HEK293 (cell line): ENCODE results near the gene ZDHHC14.

ENCODE experiments used
- CTCF ChIA-PET: fragments of 350-600 bp; formaldehyde crosslinking; extraction: SDS; loops from one replicate; lab custom pipeline; 2021; ENCODE audit warnings: antibody characterized with exemption; lab: Yijun Ruan, JAX
- POLR2A ChIA-PET: fragments of 300-600 bp; formaldehyde crosslinking; extraction: SDS; loops from one replicate; lab custom pipeline; 2020; ENCODE audit warnings: antibody characterized with exemption, inconsistent platforms; lab: Yijun Ruan, JAX
- H3K27ac ChIP-seq: fragments of 200-500 bp; sonication (Bioruptor generic); 2 replicates; pipeline ENCODE4 v1.5.1; 2014; ENCODE audit warnings: low read depth, low read length, control low read depth, inconsistent platforms; ENCODE audit errors: extremely low read depth
- H3K36me3 ChIP-seq, 2 experiments: fragments of 200-500 bp in 1 of 2; sonication (Bioruptor generic) in 1 of 2; 1 replicate in 1 of 2; 2 replicates in 1 of 2; pipeline ENCODE4 v1.5.1; 2014 to 2017; ENCODE audit warnings: inconsistent platforms in 2 of 2, low read length in 2 of 2; ENCODE audit not compliant: control insufficient read depth in 2 of 2, insufficient read depth in 1 of 2
- H3K4me1 ChIP-seq: fragments of 200-500 bp; sonication (Bioruptor generic); 2 replicates; pipeline ENCODE4 v1.5.1; 2014; ENCODE audit warnings: mild to moderate bottlenecking, low read length, inconsistent platforms; ENCODE audit not compliant: control insufficient read depth, insufficient read depth
- H3K4me3 ChIP-seq: 2 replicates; pipeline ENCODE4 v1.5.1; 2011; ENCODE audit warnings: low read depth, mild to moderate bottlenecking, control low read depth, low read length, moderate library complexity
- H3K9me3 ChIP-seq: fragments of 200-500 bp; sonication (Bioruptor generic); 2 replicates; pipeline ENCODE4 v1.5.1; 2014; ENCODE audit warnings: low read depth, low read length, inconsistent platforms; ENCODE audit not compliant: control insufficient read depth, insufficient read depth
- CTCF ChIP-seq: fragments of 450-650 bp; formaldehyde crosslinking; IDR thresholded peaks from 2 replicates; pipeline ENCODE4 v1.5.1; 2016; ENCODE audit warnings: missing biosample characterization, missing genetic modification characterization
- OVOL3 ChIP-seq: fragments of 450-650 bp; formaldehyde crosslinking; IDR thresholded peaks from 2 replicates; pipeline ENCODE4 v1.5.1; 2016; ENCODE audit warnings: missing biosample characterization, missing genetic modification characterization
- PRDM1 ChIP-seq: fragments of 450-650 bp; formaldehyde crosslinking; IDR thresholded peaks from 2 replicates; pipeline ENCODE4; 2016; ENCODE audit warnings: missing biosample characterization, missing genetic modification characterization
- PRDM2 ChIP-seq: fragments of 450-650 bp; formaldehyde crosslinking; IDR thresholded peaks from 2 replicates; pipeline ENCODE4 v1.5.1; 2016; ENCODE audit warnings: missing biosample characterization, missing genetic modification characterization, borderline replicate concordance
- SALL2 ChIP-seq: fragments of 450-650 bp; formaldehyde crosslinking; IDR thresholded peaks from 2 replicates; pipeline ENCODE4 v1.5.0; 2017; ENCODE audit warnings: missing biosample characterization, mild to moderate bottlenecking, missing genetic modification characterization, borderline replicate concordance
- ZBTB17 ChIP-seq: fragments of 450-650 bp; formaldehyde crosslinking; IDR thresholded peaks from 2 replicates; pipeline ENCODE4 v1.5.1; 2016; ENCODE audit warnings: missing biosample characterization, missing genetic modification characterization
- ZFP69B ChIP-seq: fragments of 450-650 bp; formaldehyde crosslinking; IDR thresholded peaks from 2 replicates; pipeline ENCODE4 v1.5.1; 2016; ENCODE audit warnings: missing biosample characterization, missing genetic modification characterization
- ZNF2 ChIP-seq: fragments of 450-650 bp; formaldehyde crosslinking; IDR thresholded peaks from 2 replicates; pipeline ENCODE4 v1.5.1; 2016; ENCODE audit warnings: missing biosample characterization, missing genetic modification characterization
- ZNF362 ChIP-seq: fragments of 450-650 bp; formaldehyde crosslinking; IDR thresholded peaks from 2 replicates; pipeline ENCODE4 v1.5.1; 2016; ENCODE audit warnings: missing biosample characterization, missing genetic modification characterization
- ZNF366 ChIP-seq: fragments of 450-650 bp; formaldehyde crosslinking; conservative IDR thresholded peaks from 2 replicates; pipeline ENCODE4 v1.5.1; 2016; ENCODE audit warnings: missing biosample characterization, missing genetic modification characterization
- ZNF514 ChIP-seq: fragments of 450-650 bp; formaldehyde crosslinking; IDR thresholded peaks from 2 replicates; pipeline ENCODE4 v1.5.1; 2016; ENCODE audit warnings: missing biosample characterization, missing genetic modification characterization
- ZNF639 ChIP-seq: fragments of 450-650 bp; formaldehyde crosslinking; IDR thresholded peaks from 2 replicates; pipeline ENCODE4 v1.5.1; 2016; ENCODE audit warnings: missing biosample characterization, missing genetic modification characterization
- ZNF654 ChIP-seq: fragments of 450-650 bp; formaldehyde crosslinking; IDR thresholded peaks from 2 replicates; pipeline ENCODE4 v1.5.1; 2016; ENCODE audit warnings: low read depth, missing biosample characterization, missing genetic modification characterization
- ZNF660 ChIP-seq: fragments of 450-650 bp; IDR thresholded peaks from 2 replicates; pipeline ENCODE4 v1.5.1; 2018; ENCODE audit warnings: missing biosample characterization, mild to moderate bottlenecking, missing genetic modification characterization
- ZNF704 ChIP-seq: fragments of 450-650 bp; formaldehyde crosslinking; IDR thresholded peaks from 2 replicates; pipeline ENCODE4 v1.5.1; 2016; ENCODE audit warnings: missing biosample characterization, missing genetic modification characterization
- ZNF76 ChIP-seq: fragments of 450-650 bp; formaldehyde crosslinking; IDR thresholded peaks from 2 replicates; pipeline ENCODE4; 2016; ENCODE audit warnings: low read depth, missing biosample characterization, missing genetic modification characterization, borderline replicate concordance

Gene ZDHHC14

GRCh38 chr6:157667211-157668008 lies 286.4 kb downstream of the ZDHHC14 start:
- Histone ChIP-seq H3K27ac (no peak overlapping the region), H3K4me1 (peaks cover 3% of the 10 kb centered on the region), H3K36me3 (peaks cover 0 to 3% of the 10 kb centered on the region in 2 experiments; a peak in 1 of 3 replicates), H3K9me3 (no peaks in the 10 kb centered on the region), H3K4me3 (no peak overlapping the region)
- ChIA-PET CTCF (interaction anchor here (0.6 to 6.6 kb wide), 79 partner anchors 8 to 1101 kb away, joined by 3 to 66 read pairs (median 4); partner anchors contain the start of gene TMEM242), POLR2A (interaction anchor here (0.8 to 1.1 kb wide), 2 partner anchors 343 to 345 kb away, joined by 3 read pairs; no protein-coding TSS in a partner anchor)
- TF ChIP-seq ZNF639 (tag by site-specific recombination): peak; percentile 26; the same call in 1 of the 2 replicates
- no peak for TF ChIP-seq SALL2 (tag by site-specific recombination)
- peak; percentile 2; the same call in 1 of the 2 replicates for TF ChIP-seq ZNF660 (tag by site-specific recombination)
- TF ChIP-seq ZNF76 (tag by site-specific recombination): 0 out of 2 replicates have a peak, but pooled peaks have one; percentile 26
- TF ChIP-seq ZNF2: peak; percentile 64; the same call in 1 of the 2 replicates
- peak; percentile 98 for TF ChIP-seq PRDM1
- no peak for TF ChIP-seq OVOL3 (tag by site-specific recombination)
- peak; percentile 24; the same call in 1 of the 2 replicates for TF ChIP-seq ZFP69B (tag by site-specific recombination)
- peak; percentile 95 for TF ChIP-seq ZNF654
- no peak for TF ChIP-seq ZNF704 (tag by site-specific recombination)
- peak; percentile 41; the same call in 1 of the 2 replicates for TF ChIP-seq ZNF362 (tag by site-specific recombination)
- no peak for TF ChIP-seq ZNF514 (tag by site-specific recombination)
- TF ChIP-seq CTCF: peak; percentile 86
- TF ChIP-seq ZBTB17 (tag by site-specific recombination): peak; percentile 39; the same call in 1 of the 2 replicates
- peak; percentile 76 for TF ChIP-seq ZNF366
- no peak for TF ChIP-seq PRDM2 (tag by site-specific recombination)
